Kidney (tissue), 14 donors: ENCODE measurements around the gene GRAMD1A. TPM values are rescaled to one million over a fixed set of nuclear protein-coding genes. Genes with fewer than 3 reads are reported as not detected.

ENCODE experiments used
- DNase-seq, 5 donors: peaks; one replicate each; pipeline ENCODE4 v3.0.0-alpha.2; 2013 to 2020
- FAIRE-seq: peaks from 2 replicates; lab custom pipeline; 2012; peaks lifted over from hg19 to GRCh38; lab: Jason Lieb, UNC
- H3K27ac ChIP-seq, 2 donors: one replicate each; pipeline ENCODE4 v1.7.0; 2013; ENCODE audit warnings: low read depth in 2 of 2, low read length in 2 of 2, inconsistent platforms in 1 of 2
- H3K27me3 ChIP-seq: one replicate; pipeline ENCODE4 v1.7.1; 2013; ENCODE audit warnings: low read length, inconsistent platforms; ENCODE audit not compliant: control insufficient read depth, insufficient read depth
- H3K36me3 ChIP-seq, 3 donors: one replicate each; pipeline versions ENCODE4 v1.7.0 to v1.7.1; 2013; ENCODE audit warnings: low read length in 3 of 3, control low read depth in 1 of 3, inconsistent platforms in 1 of 3; ENCODE audit not compliant: insufficient read depth in 3 of 3, control insufficient read depth in 2 of 3
- H3K4me1 ChIP-seq, 3 donors: one replicate each; pipeline versions ENCODE4 v1.7.0 to v1.7.1; 2013; ENCODE audit warnings: low read length in 3 of 3, inconsistent platforms in 1 of 3, low read depth in 1 of 3; ENCODE audit not compliant: control insufficient read depth in 2 of 3, insufficient read depth in 2 of 3
- H3K4me3 ChIP-seq, 3 donors: one replicate each; pipeline versions ENCODE4 v1.7.0 to v1.8.1; 2013; ENCODE audit warnings: low read length in 3 of 3, control low read depth in 1 of 3, inconsistent platforms in 1 of 3
- H3K9ac ChIP-seq, 3 donors: one replicate each; pipeline versions ENCODE4 v1.7.0 to v1.7.1; 2013; ENCODE audit warnings: low read length in 3 of 3, control low read depth in 1 of 3, inconsistent platforms in 1 of 3
- H3K9me3 ChIP-seq, 3 donors: one replicate each; pipeline versions ENCODE4 v1.7.0 to v1.7.1; 2013; ENCODE audit warnings: low read length in 3 of 3, control low read depth in 1 of 3, inconsistent platforms in 1 of 3; ENCODE audit not compliant: control insufficient read depth in 2 of 3, insufficient read depth in 1 of 3
- CTCF ChIP-seq: IDR thresholded peaks from 3 replicates; pipeline ENCODE4 v1.5.1; 2012; ENCODE audit warnings: mild to moderate bottlenecking, moderate library complexity, borderline replicate concordance; ENCODE audit not compliant: insufficient read depth; ENCODE audit errors: extremely low read depth
- intact Hi-C: fragments of 100-400 bp; cut with DNase I; formaldehyde crosslinking; loops from one replicate; pipeline ENCODE4 v1.11.1; 2022
- polyA plus RNA-seq: library from polyadenylated mRNA; stranded (reverse); fragments of 350-450 nt; fragmentation: Illumina TruSeq; extraction: RNeasy Lipid Tissue Mini Kit (QIAGEN cat#74804); gene quantifications from one replicate; pipeline ENCODE4 v1.2.3, GENCODE V29; 2014; ENCODE audit warnings: low read depth, low replicate concordance; ENCODE audit not compliant: insufficient read depth
- total RNA-seq: library from RNA; stranded (reverse); fragmentation: NEBNext Ultra II Directional; extraction: Animal tissue kit (Norgen Biotek cat#: 25700); gene quantifications from one replicate; pipeline ENCODE4 v1.2.1, GENCODE V29; 2021
- donor health status: control.
- donor health status: control.
- donor health status: control.
- donor health status: control.
- donor health status: control.
- donor health status: DM: yes; HTN: yes; CAD: no.
- donor health status: Normal renal cell carcinoma (clear cell type).

GRAMD1A gene
- total and polyA plus RNA-seq, 2 donors from 2014 or later: 29.8 to 87.3 TPM

GRCh38 chr19:35052599-35053190 lies 52.6 kb downstream of the GRAMD1A start:
- no peak for TF ChIP-seq CTCF
- DNase-seq (no peak), FAIRE-seq (no peak)
- no peaks in the 10 kb centered on the region for H3K9me3 ChIP-seq
- H3K4me3 ChIP-seq: no peak overlapping the region
- peaks cover 0 to 4% (median 0%) of the 10 kb centered on the region in 3 donors for H3K36me3 ChIP-seq
- peaks cover 0 to 3% (median 2%) of the 10 kb centered on the region in 3 donors for H3K4me1 ChIP-seq
- no peak overlapping the region for H3K27ac ChIP-seq
- H3K27me3 ChIP-seq: no peaks in the 10 kb centered on the region
- intact Hi-C loops: no loop called here
- no peak overlapping the region for H3K9ac ChIP-seq

- H3K9ac ChIP-seq: no peak overlapping the region
- H3K4me1 ChIP-seq: peaks cover 0 to 1% (median 0%) of the 10 kb centered on the region in 3 donors
- no peaks in the 10 kb centered on the region for H3K9me3 ChIP-seq
- no peak overlapping the region for H3K27ac ChIP-seq
- no peak for TF ChIP-seq CTCF
- intact Hi-C loops: no loop called here
- H3K27me3 ChIP-seq: no peaks in the 10 kb centered on the region
- FAIRE-seq (no peak), DNase-seq (no peak)
- no peak overlapping the region for H3K4me3 ChIP-seq
- H3K36me3 ChIP-seq: peaks cover 0 to 4% (median 0%) of the 10 kb centered on the region in 3 donors
These were observed 53.7 kb downstream of the GRAMD1A start for GRCh38 chr19:35053667-35054293.

GRCh38 chr19:35054626-35055025 lies 54.5 kb downstream of the GRAMD1A start:
- Histone ChIP-seq H3K27ac (no peak overlapping the region), H3K9ac (no peak overlapping the region), H3K36me3 (peaks cover 0 to under 1% (median 0%) of the 10 kb centered on the region in 3 donors), H3K4me3 (no peak overlapping the region), H3K9me3 (no peaks in the 10 kb centered on the region), H3K27me3 (no peaks in the 10 kb centered on the region), H3K4me1 (no peaks in the 10 kb centered on the region)
- DNase-seq (no peak), FAIRE-seq (no peak)
- no peak for TF ChIP-seq CTCF
- intact Hi-C loops: no loop called here
